DOHH2 (cell line): ENCODE results near the gene VASH1.

Experiments used
- H3F3A ChIP-seq: fragments of 200-600 bp; sonication (generic), shearing (Covaris generic); 2 replicates; pipeline ENCODE4 v1.6.0; 2016; ENCODE audit warnings: antibody characterized with exemption, mild to moderate bottlenecking; ENCODE audit not compliant: control insufficient read depth, insufficient read depth
- H3K27ac ChIP-seq: fragments of 200-600 bp; sonication (generic); 2 replicates; pipeline ENCODE4 v1.5.1; 2014; ENCODE audit warnings: low read depth, mild to moderate bottlenecking, low read length, moderate library complexity
- H3K27me3 ChIP-seq: fragments of 200-600 bp; sonication (generic); 2 replicates; pipeline ENCODE4 v1.6.1; 2014; ENCODE audit warnings: mild to moderate bottlenecking, low read length, mixed read lengths; ENCODE audit not compliant: control insufficient read depth
- H3K36me3 ChIP-seq: fragments of 200-600 bp; sonication (generic); 2 replicates; pipeline ENCODE4 v1.6.1; 2014; ENCODE audit warnings: mild to moderate bottlenecking, low read length, moderate library complexity, mixed read lengths; ENCODE audit not compliant: control insufficient read depth
- H3K4me1 ChIP-seq: fragments of 200-600 bp; sonication (generic); 2 replicates; pipeline ENCODE4 v1.6.1; 2014; ENCODE audit warnings: mild to moderate bottlenecking, low read length, mixed read lengths; ENCODE audit not compliant: control insufficient read depth
- H3K4me2 ChIP-seq: fragments of 200-600 bp; sonication (generic); 2 replicates; pipeline ENCODE4 v1.6.0; 2014; ENCODE audit warnings: mild to moderate bottlenecking, low read length, moderate library complexity
- H3K4me3 ChIP-seq: fragments of 200-600 bp; sonication (generic); 2 replicates; pipeline ENCODE4 v1.5.1; 2014; ENCODE audit warnings: mild to moderate bottlenecking, low read length, mixed read lengths
- H3K79me2 ChIP-seq: fragments of 200-600 bp; sonication (generic); 2 replicates; pipeline ENCODE4 v1.6.1; 2014; ENCODE audit warnings: mild to moderate bottlenecking, low read length, mixed read lengths; ENCODE audit not compliant: control insufficient read depth
- H3K9me2 ChIP-seq: fragments of 200-600 bp; sonication (generic); replicated peaks from 2 replicates; pipeline ENCODE4 v1.6.1; 2014; ENCODE audit warnings: mild to moderate bottlenecking, low read length, mixed read lengths; ENCODE audit not compliant: control insufficient read depth
- H3K9me3 ChIP-seq: fragments of 200-600 bp; sonication (generic); 2 replicates; pipeline ENCODE4 v1.6.1; 2014; ENCODE audit warnings: antibody characterized with exemption, low read length, mixed read lengths; ENCODE audit not compliant: control insufficient read depth, insufficient read depth
- H4K20me1 ChIP-seq: fragments of 200-600 bp; sonication (generic); 2 replicates; pipeline ENCODE4 v1.6.0; 2014; ENCODE audit warnings: low read depth, mild to moderate bottlenecking, antibody characterized with exemption, low read length, moderate library complexity; ENCODE audit not compliant: control insufficient read depth, insufficient read depth
- CTCF ChIP-seq: fragments of 200-600 bp; sonication (generic); IDR thresholded peaks from one replicate; pipeline ENCODE4 v1.5.1; 2014; ENCODE audit warnings: antibody characterized with exemption, mild to moderate bottlenecking, low read depth, low read length; ENCODE audit not compliant: poor library complexity, severe bottlenecking
- EZH2phosphoT487 ChIP-seq: fragments of 200-600 bp; sonication (generic); IDR thresholded peaks from 2 replicates; pipeline ENCODE4 v1.6.1; 2017; ENCODE audit warnings: borderline replicate concordance, mild to moderate bottlenecking, antibody characterized with exemption, low read length, moderate library complexity, mixed read lengths

Gene VASH1

DNA sequence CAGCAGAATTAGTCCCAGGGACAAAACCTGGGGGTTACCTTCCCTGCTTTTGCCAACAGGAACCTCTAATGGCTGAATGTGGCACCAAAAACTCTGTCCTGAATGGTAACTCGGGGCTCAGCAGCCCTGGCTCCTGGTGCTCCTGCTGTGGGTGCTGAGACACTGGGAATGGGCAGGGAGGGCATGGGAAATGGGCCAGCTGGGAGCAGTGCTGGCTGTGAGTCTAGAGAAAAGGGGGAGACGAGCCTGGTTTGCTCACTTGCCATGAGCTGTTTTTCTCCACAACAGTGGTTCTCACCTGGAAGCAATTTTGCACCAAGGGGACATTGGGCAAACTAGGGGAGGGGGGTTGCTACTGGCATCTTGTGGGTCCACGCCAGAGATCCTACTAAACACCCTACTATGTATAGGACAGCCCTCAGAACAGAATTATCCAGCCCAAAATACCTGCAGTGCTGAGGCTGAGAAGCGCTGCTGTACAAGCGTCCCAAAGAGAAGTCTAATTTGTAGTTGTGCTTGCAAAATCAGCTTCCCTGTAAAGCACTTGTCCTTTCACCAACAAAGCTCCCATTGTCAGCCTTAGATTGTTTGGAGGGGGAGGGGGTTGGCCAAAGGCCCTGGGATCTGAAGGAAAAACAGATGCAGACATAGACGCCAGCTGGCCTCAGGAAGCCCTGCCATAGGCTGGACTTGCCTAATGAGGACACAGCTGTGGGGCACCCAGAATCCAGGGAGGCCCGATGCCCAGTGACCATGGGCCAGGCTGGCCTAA is 68.6 kb downstream of the VASH1 start:
- Histone ChIP-seq H3K9me3 (no peaks in the 10 kb centered on the region), H3K79me2 (no peaks in the 10 kb centered on the region), H3K27me3 (peaks cover 28% of the 10 kb centered on the region), H3K27ac (no peak overlapping the region), H3K9me2 (no peaks in the 10 kb centered on the region), H4K20me1 (no peaks in the 10 kb centered on the region; the same call in 1 of the 2 replicates), H3K4me2 (no peak overlapping the region), H3F3A (no peaks in the 10 kb centered on the region), H3K36me3 (no peaks in the 10 kb centered on the region), H3K4me3 (no peak overlapping the region), H3K4me1 (no peaks in the 10 kb centered on the region)
- TF ChIP-seq CTCF (no peak), EZH2phosphoT487 (no peak)

DNA sequence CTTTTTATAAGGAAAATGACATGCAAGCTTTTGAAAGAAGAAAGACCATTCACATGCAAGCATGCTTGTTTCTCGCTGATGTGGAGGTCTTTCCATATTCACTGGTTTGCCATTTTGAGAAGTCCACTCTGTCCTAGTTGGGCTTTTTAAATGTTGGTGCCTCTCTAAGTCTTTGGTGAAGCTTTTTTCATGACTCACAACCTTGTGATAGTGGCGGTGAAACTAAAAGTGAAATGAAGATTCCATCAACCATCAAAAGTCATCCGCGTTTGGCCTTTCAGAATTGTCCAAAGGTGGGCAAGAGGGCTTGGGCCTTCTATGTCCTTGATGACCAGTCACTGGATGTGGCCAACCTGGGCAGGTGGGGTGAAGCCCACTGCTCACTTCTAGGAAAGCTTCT is 69.3 kb downstream of the VASH1 start:
- H3F3A ChIP-seq, result no peaks in the 10 kb centered on the region
- H3K4me3 ChIP-seq, result no peak overlapping the region
- no peaks in the 10 kb centered on the region for H3K36me3 ChIP-seq
- peaks cover 23% of the 10 kb centered on the region for H3K27me3 ChIP-seq
- no peaks in the 10 kb centered on the region for H3K9me3 ChIP-seq
- no peaks in the 10 kb centered on the region for H3K9me2 ChIP-seq
- no peaks in the 10 kb centered on the region for H3K4me1 ChIP-seq
- TF ChIP-seq EZH2phosphoT487 (no peak), CTCF (no peak)
- H4K20me1 ChIP-seq, result no peaks in the 10 kb centered on the region; the same call in 1 of the 2 replicates
- H3K27ac ChIP-seq, result no peak overlapping the region
- H3K79me2 ChIP-seq, result no peaks in the 10 kb centered on the region
- no peak overlapping the region for H3K4me2 ChIP-seq

DNA sequence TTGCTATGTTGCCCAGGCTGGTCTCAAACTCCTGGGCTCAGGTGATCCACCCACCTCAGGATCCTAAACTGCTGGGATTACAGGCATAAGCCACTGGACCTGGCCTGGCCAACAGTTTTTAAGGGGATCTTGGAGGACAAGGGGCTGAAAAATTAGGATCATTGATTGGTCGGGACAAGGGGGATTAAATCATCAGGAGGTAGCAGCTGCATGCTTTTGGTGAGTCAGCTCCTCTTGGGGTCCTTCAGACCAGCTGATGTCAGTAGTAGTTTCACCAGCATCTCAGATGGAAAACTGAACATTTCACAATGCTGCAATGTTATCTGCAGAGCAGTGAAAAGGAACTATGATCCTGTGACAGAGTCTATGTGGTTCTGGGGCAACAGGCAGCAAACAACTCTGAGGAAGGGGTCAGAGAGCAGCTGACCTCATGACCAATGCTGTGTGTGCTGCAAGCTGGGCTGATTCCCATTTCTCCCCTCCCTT is 71.3 kb downstream of the VASH1 start:
- TF ChIP-seq EZH2phosphoT487, result no peak
- no peak for TF ChIP-seq CTCF
- no peak overlapping the region for H3K4me2 ChIP-seq
- H3K9me3 ChIP-seq, result no peaks in the 10 kb centered on the region
- H4K20me1 ChIP-seq, result no peaks in the 10 kb centered on the region; the same call in 1 of the 2 replicates
- no peaks in the 10 kb centered on the region for H3K79me2 ChIP-seq
- peaks cover 26% of the 10 kb centered on the region for H3K27me3 ChIP-seq
- H3K27ac ChIP-seq, result no peak overlapping the region
- H3K9me2 ChIP-seq, result no peaks in the 10 kb centered on the region
- no peaks in the 10 kb centered on the region for H3K36me3 ChIP-seq
- H3F3A ChIP-seq, result no peaks in the 10 kb centered on the region
- no peak overlapping the region for H3K4me3 ChIP-seq
- no peaks in the 10 kb centered on the region for H3K4me1 ChIP-seq
